NCI-H1417 treated with DMSO at 0.1 percent for 48 hours (cell line): Measurements from ENCODE around the gene FAM210A.
"Not testable (repeated sequence)": the region's sequence is repeated elsewhere in the genome, so short reads cannot be mapped to it uniquely, and the experiment has no call there.

ENCODE experiments used
- DNase-seq: peaks from one replicate; lab custom pipeline; 2025; lab: John Stamatoyannopoulos, UW

The FAM210A gene

GRCh38 chr18:13726232-13726971 lies at the start of gene FAM210A, which contains the start of gene RNMT:
TSS of gene FAM210A (minus strand) at chr18:13726558. CDS start at chr18:13682077, 44,481 bp downstream.
TSS of gene RNMT (plus strand) at chr18:13726673. CDS start at chr18:13731518, 4,845 bp downstream.
- peak; percentile 63 for DNase-seq

GRCh38 chr18:13775058-13775457 lies 48.7 kb upstream of the FAM210A start:
- no peak for DNase-seq

DNA sequence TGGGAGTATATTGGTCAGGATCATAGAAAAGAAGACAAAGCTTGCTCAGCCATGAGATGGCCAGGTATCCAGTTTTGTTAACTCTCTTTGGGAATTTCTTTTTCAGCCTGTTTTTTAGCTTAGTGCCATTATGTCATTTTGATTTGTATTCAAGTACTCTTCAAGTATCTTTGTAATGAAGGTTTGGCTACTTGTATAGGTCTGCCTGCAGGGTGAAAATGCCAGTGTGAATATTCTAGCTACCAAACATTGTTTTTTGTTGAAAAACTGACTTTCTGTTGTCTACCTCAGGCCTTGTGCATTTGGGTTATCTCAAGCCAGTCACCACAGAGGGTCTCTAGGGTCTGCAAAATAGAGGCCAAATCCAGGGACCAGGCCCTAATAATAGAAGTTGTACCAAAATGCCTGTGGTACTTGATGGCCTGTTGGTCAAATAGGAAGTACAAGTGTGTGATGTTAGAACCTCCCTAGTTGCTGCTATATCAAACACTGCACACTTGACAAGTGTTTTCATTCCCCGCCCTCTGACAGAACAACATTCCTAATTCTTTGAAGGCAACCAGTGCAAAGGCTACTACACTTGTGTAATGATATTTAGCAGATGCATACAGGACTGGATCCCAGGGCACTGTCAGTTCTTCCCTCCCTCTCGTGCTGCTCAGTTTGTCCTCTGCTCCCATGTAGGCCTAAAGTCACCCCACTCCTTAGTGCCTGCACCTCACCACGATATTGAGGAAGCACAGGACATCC lies 36.5 kb upstream of the FAM210A start:
- no peak for DNase-seq

- DNase-seq: no peak
Measured at GRCh38 chr18:13760047-13760446, 33.7 kb upstream of the FAM210A start.

- DNase-seq: no peak
Measured at GRCh38 chr18:13758622-13759021, 32.3 kb upstream of the FAM210A start.

- DNase-seq: no peak
Measured at GRCh38 chr18:13756671-13757070, 30.3 kb upstream of the FAM210A start.

GRCh38 chr18:13756261-13756660 lies 29.9 kb upstream of the FAM210A start:
- DNase-seq: no peak

DNA sequence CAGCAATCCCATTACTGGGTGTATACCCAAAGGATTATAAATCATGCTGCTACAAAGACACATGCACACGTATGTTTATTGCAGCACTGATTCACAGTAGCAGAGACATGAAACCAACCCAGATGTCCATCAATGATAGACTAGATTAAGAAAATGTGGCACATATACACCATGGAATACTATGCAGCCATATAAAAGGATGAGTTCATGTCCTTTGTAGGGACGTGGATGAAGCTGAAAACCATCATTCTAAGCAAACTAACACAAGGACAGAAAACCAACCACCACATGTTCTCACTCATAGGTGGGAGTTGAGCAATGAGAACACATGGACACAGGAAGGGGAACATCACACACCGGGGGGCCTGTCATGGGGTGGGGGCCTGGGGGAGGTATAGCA lies 25.2 kb upstream of the FAM210A start:
- not testable (repeated sequence) for DNase-seq

GRCh38 chr18:13746633-13747032 lies 20.3 kb upstream of the FAM210A start:
- DNase-seq: no peak

GRCh38 chr18:13745696-13746095 lies 19.3 kb upstream of the FAM210A start:
- DNase-seq: no peak

DNA sequence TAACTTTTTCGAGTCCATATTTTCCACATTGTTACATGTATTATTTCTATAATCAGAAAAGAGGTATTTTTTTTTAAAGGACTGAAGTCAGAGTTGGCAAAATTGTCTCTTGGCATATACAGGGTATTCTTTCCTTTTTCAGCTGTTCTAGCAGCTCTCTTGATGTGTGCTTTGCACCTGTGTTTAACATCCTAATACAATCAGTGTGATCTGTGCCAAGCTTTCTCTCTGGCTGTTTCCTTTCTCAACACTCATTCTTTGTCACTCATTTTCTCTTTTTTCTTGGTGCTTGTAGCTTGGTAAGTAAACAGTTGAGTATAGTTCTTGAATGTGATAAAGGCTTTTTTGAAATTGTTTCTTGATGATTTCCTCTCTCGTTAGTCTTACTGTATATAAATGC lies 9.3 kb upstream of the FAM210A start:
- DNase-seq: no peak

DNA sequence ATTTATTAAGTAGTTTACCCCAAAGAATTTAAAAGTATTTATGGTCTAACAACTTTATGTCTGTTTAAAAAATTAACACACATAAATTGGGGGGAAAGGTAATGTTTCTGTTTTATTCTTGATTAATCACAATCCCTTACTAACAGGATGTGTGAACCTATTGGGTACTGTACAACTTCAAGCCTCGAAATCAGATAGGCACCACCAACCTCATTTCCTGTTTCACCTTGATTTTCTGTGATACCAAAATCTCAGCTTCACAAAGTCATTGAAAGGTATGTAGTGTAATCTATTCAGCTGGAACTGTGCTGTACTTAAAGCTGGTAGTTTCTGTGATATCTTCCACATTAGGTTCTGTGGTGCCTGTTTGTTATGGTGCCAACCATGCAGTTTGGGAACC lies 4.1 kb upstream of the FAM210A start:
- no peak for DNase-seq

DNA sequence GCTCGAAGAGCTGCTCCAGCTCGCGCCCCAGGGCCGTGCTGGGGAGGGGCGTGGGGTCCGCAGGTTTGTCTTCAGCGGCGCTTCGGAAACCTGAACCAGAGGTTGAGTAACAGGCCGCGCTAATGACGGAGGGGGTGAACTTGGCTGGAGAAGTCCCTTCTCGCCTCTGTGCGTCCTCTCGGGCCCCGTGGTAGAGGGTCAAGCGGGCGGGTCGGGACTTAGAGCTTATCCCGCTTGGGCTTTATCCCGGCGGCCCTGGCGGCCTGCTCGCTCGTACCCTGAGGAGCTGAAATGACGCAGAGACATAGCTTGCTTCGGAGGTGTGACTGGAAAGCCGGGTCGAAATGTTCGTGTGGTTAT lies 594 bp upstream of the FAM210A start:
- DNase-seq: no peak

- no peak for DNase-seq
Measured at GRCh38 chr18:13725566-13726231, 659 bp downstream of the FAM210A start.

DNA sequence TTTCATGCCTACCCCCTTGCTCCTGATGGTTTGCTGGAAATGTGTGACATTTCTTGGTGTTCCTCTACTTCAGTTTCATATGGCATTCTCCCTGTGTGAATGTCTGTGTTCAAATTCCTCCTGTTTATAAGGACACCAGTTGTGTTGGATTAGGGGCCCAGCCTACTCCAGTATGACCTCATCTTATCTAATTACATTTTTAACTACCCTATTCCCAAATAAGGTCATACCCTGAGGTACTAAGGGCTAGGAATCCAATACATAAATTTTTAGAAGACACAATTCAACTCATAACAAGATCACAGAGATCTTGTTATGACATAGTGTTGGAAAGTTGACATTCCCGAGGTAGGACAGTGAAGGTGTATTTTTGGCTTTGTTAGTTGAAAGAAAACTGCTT lies 5.5 kb downstream of the FAM210A start:
- DNase-seq: no peak

DNA sequence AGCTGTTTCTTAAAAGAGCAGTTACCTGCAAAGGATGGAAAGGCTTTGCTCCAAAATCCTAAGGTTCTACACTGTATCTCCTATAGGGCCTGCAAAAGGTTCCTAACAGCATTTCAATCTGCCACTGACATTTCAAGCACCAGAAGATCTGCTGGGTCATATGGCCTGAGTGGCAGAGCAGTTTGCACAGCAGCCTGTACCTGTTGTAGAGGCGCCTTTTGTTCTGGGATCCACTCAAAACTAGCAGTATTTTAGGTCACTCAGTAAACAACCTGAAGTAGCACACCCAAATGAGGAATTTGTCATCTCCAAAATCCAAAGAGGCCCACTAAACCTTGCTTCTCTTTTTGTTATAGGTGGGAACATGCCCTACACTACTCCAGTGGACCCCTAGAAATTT lies 6.2 kb downstream of the FAM210A start:
- no peak for DNase-seq

DNA sequence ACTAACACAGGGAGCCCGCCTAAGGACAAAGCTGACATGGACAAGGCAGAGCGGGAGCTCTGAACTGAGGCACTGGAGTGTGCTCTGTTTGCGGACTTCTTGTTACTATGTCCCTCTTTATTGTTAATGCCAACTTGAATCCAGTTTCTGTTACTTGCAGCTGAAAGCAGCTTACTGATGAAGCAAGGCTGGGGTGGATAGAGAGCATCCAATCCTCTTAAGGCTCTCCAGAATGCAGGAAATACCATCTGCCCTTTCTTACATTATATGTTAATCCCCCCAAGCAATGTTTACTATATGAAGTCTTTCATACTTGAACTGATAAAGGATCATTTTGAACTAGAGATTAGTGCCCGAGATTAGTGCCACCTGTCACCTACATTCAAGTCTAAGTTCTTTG lies 9.4 kb downstream of the FAM210A start:
- no peak for DNase-seq

GRCh38 chr18:13715330-13715729 lies 11.0 kb downstream of the FAM210A start:
- no peak for DNase-seq

GRCh38 chr18:13713455-13714055 lies 12.8 kb downstream of the FAM210A start:
- DNase-seq: no peak

GRCh38 chr18:13712400-13713131 lies 13.8 kb downstream of the FAM210A start:
- no peak for DNase-seq

DNA sequence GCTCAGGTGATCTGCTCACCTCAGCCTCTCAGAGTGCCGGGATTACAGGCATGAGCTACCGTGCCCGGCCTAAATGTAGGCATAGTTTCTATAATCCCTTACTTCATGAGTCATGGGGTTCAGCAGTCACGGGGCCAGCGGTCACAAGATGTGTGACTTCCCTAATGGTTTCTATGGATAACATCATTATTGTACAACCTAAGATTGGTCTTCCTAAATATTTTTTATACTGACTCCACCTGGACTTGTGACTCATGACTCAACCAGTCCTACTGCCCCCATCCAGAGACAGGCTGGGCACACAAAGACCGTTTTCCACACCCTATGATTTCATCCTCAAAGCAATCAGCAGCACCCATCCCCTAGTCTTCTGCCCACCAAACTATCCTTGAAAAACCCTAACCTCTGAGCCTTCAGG lies 15.9 kb downstream of the FAM210A start:
- DNase-seq: no peak

DNA sequence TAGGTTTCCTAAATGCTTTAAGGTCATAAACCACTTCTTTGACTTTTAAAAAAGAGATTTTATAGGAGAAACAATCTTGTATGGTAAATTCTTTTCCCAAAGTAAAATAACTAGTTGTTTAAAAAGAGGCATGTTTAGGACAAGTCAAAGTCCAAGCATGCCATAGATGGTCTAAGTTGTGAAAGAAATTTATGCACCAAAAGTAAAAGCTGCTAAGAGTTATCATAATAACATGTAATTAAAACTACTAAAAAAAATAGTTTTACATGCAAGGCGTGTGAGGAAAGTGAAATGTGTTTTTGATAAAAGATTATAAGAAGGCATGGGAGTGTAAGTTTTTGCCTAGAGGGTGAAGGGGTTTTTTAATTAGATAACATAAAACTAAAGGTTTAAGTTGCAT lies 22.5 kb downstream of the FAM210A start:
- DNase-seq: no peak
